ENCODE data around the gene PDE10A.

Gene PDE10A

GRCh38 chr6:165656581-165657324, 6.3 kb downstream of the PDE10A start:
- H3K4me3 ChIP-seq (ENCODE audit: low read depth, low read length): no peak overlapping the region; the same call in 1 of the 2 replicates
- no peak for TF ChIP-seq CTCF (IDR thresholded peaks at IDR 0.05; ENCODE audit: control insufficient read depth, extremely low read depth, insufficient read depth)
- no peak for DNase-seq (ENCODE audit: low read depth)

- TF ChIP-seq CTCF (IDR thresholded peaks at IDR 0.05; ENCODE audit: control insufficient read depth, extremely low read depth, insufficient read depth): no peak
- DNase-seq (ENCODE audit: low read depth): no peak
- no peak overlapping the region for H3K4me3 ChIP-seq (ENCODE audit: low read depth, low read length)
These were observed 7.8 kb downstream of the PDE10A start for GRCh38 chr6:165655191-165655590.

- DNase-seq (ENCODE audit: low read depth): no peak
- H3K4me3 ChIP-seq (ENCODE audit: low read depth, low read length): no peak overlapping the region
- TF ChIP-seq CTCF (IDR thresholded peaks at IDR 0.05; ENCODE audit: control insufficient read depth, extremely low read depth, insufficient read depth): no peak
These were observed 8.9 kb downstream of the PDE10A start for GRCh38 chr6:165654144-165654543.

GRCh38 chr6:165653607-165654006, 9.4 kb downstream of the PDE10A start:
- DNase-seq (ENCODE audit: low read depth): no peak
- H3K4me3 ChIP-seq (ENCODE audit: low read depth, low read length): no peak overlapping the region
- TF ChIP-seq CTCF (IDR thresholded peaks at IDR 0.05; ENCODE audit: control insufficient read depth, extremely low read depth, insufficient read depth): no peak

GRCh38 chr6:165653196-165653595, 9.8 kb downstream of the PDE10A start:
- DNase-seq (ENCODE audit: low read depth): no peak
- TF ChIP-seq CTCF (IDR thresholded peaks at IDR 0.05; ENCODE audit: control insufficient read depth, extremely low read depth, insufficient read depth): no peak
- no peak overlapping the region for H3K4me3 ChIP-seq (ENCODE audit: low read depth, low read length)

- no peak for TF ChIP-seq CTCF (IDR thresholded peaks at IDR 0.05; ENCODE audit: control insufficient read depth, extremely low read depth, insufficient read depth)
- no peak overlapping the region for H3K4me3 ChIP-seq (ENCODE audit: low read depth, low read length)
- no peak for DNase-seq (ENCODE audit: low read depth)
These were observed 10.3 kb downstream of the PDE10A start for GRCh38 chr6:165652766-165653165.

Measured in LNCaP clone FGC (cell line).